ENCODE measurements around the gene DENND11. TPM values are rescaled to one million over a fixed set of nuclear protein-coding genes. Genes with fewer than 3 reads are reported as not detected.
A peak's percentile ranks its signal among the peaks of the same experiment; 100 is the strongest.

Gene DENND11
- total and polyA plus RNA-seq, 7 donors, result 1.7 to 5.7 (median 4.4) TPM

GRCh38 chr7:141731476-141732149 lies 29.6 kb upstream of the DENND11 start:
- intact Hi-C loops (cut with DNase I), result no loop called here
- WGBS, 3 donors, result 70 to 76% (median 76%) methylated on average over 19 to 24 of the region's 24 CpGs
- Histone ChIP-seq H3K9me3 (no peaks in the 10 kb centered on the region), H3K4me3 (no peak overlapping the region), H3K36me3 (ENCODE audit: insufficient read depth in 1 of 2, low read depth in 1 of 2) (no peaks in the 10 kb centered on the region), H3K27me3 (ENCODE audit: insufficient read depth in 3 of 3, low read length in 2 of 3) (no peaks in the 10 kb centered on the region), H3K4me1 (no peaks in the 10 kb centered on the region), H3K27ac (no peak overlapping the region)
- TF ChIP-seq, protein P1, sequence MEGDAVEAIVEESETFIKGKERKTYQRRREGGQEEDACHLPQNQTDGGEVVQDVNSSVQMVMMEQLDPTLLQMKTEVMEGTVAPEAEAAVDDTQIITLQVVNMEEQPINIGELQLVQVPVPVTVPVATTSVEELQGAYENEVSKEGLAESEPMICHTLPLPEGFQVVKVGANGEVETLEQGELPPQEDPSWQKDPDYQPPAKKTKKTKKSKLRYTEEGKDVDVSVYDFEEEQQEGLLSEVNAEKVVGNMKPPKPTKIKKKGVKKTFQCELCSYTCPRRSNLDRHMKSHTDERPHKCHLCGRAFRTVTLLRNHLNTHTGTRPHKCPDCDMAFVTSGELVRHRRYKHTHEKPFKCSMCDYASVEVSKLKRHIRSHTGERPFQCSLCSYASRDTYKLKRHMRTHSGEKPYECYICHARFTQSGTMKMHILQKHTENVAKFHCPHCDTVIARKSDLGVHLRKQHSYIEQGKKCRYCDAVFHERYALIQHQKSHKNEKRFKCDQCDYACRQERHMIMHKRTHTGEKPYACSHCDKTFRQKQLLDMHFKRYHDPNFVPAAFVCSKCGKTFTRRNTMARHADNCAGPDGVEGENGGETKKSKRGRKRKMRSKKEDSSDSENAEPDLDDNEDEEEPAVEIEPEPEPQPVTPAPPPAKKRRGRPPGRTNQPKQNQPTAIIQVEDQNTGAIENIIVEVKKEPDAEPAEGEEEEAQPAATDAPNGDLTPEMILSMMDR (IDR thresholded peaks at IDR 0.05), result no peak
- DNase-seq, result no peak
- peak in 3 of 4 donors; percentile 48 to 65 (median 54) for ATAC-seq

- intact Hi-C loops (cut with DNase I), result loop anchor here in 1 of 2 donors (5.0 kb wide), 1 partner anchor 582 kb away; no protein-coding TSS in a partner anchor
- DNase-seq (no peak), ATAC-seq (no peak)
- TF ChIP-seq, protein P1 (IDR thresholded peaks at IDR 0.05), result no peak
- Histone ChIP-seq H3K36me3 (ENCODE audit: insufficient read depth in 1 of 2, low read depth in 1 of 2) (no peaks in the 10 kb centered on the region), H3K27ac (no peak overlapping the region), H3K9me3 (no peaks in the 10 kb centered on the region), H3K4me1 (no peaks in the 10 kb centered on the region), H3K27me3 (ENCODE audit: insufficient read depth in 3 of 3, low read length in 2 of 3) (no peaks in the 10 kb centered on the region), H3K4me3 (no peak overlapping the region)
- 90 to 100% (median 100%) methylated on average over 1 of the region's 1 CpG for WGBS, 3 donors
These were observed 27.1 kb upstream of the DENND11 start for GRCh38 chr7:141729020-141729419.

DNA sequence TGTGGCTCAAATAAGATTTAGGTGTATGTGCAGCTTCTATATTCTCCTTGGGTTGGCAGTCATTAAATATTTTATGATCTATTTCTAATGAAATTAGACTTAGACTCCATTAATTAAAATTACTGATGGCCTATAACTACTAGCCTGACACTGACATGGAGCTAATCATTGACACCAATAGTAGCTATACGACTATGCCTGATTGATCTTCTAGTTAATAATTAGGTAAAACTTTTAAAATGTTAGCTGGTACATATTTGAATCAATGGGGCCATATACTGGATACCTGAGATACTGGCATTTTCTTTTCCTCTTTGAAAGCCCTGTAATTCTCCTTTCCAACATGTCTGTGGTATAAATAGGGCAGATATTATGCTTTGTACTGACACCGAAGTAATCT lies 20.6 kb upstream of the DENND11 start:
- 88 to 95% (median 93%) methylated on average over 2 of the region's 2 CpGs for WGBS, 3 donors
- H3K9me3 ChIP-seq, result no peaks in the 10 kb centered on the region
- H3K27ac ChIP-seq, result no peak overlapping the region
- H3K4me1 ChIP-seq, result no peaks in the 10 kb centered on the region
- H3K4me3 ChIP-seq, result no peak overlapping the region
- intact Hi-C loops (cut with DNase I), result no loop called here
- H3K36me3 ChIP-seq (ENCODE audit: insufficient read depth in 1 of 2, low read depth in 1 of 2), result no peaks in the 10 kb centered on the region
- no peak for DNase-seq
- no peaks in the 10 kb centered on the region for H3K27me3 ChIP-seq (ENCODE audit: insufficient read depth in 3 of 3, low read length in 2 of 3)
- TF ChIP-seq, protein P1 (IDR thresholded peaks at IDR 0.05), result no peak
- no peak for ATAC-seq

- no peak overlapping the region for H3K4me3 ChIP-seq
- intact Hi-C loops (cut with DNase I), result no loop called here
- H3K9me3 ChIP-seq, result no peaks in the 10 kb centered on the region
- H3K36me3 ChIP-seq (ENCODE audit: insufficient read depth in 1 of 2, low read depth in 1 of 2), result no peaks in the 10 kb centered on the region
- ATAC-seq (no peak), DNase-seq (no peak)
- H3K27ac ChIP-seq, result no peak overlapping the region
- TF ChIP-seq, protein P1 (IDR thresholded peaks at IDR 0.05), result no peak
- 92 to 98% (median 96%) methylated on average over 1 of the region's 1 CpG for WGBS, 3 donors
- H3K4me1 ChIP-seq, result no peaks in the 10 kb centered on the region
- no peaks in the 10 kb centered on the region for H3K27me3 ChIP-seq (ENCODE audit: insufficient read depth in 3 of 3, low read length in 2 of 3)
These were observed 15.5 kb upstream of the DENND11 start for GRCh38 chr7:141717450-141717849.
